OCI-LY7 (cell line): ENCODE measurements around the gene ZNF581.

Experiments used
- EZH2phosphoT487 ChIP-seq: fragments of 200-600 bp; sonication (generic); IDR thresholded peaks from 2 replicates; pipeline ENCODE4 v1.6.1; 2018; ENCODE audit warnings: low read depth, borderline replicate concordance, mild to moderate bottlenecking, mixed run types, antibody characterized with exemption, low read length, moderate library complexity, mixed read lengths
- TF ChIP-seq, protein P1 (sequence below): fragments of 200-600 bp; sonication (generic); conservative IDR thresholded peaks from 2 replicates; pipeline ENCODE4 v1.5.1; 2014; ENCODE audit warnings: mild to moderate bottlenecking, antibody characterized with exemption, low read length, moderate library complexity, mixed read lengths

DNA sequence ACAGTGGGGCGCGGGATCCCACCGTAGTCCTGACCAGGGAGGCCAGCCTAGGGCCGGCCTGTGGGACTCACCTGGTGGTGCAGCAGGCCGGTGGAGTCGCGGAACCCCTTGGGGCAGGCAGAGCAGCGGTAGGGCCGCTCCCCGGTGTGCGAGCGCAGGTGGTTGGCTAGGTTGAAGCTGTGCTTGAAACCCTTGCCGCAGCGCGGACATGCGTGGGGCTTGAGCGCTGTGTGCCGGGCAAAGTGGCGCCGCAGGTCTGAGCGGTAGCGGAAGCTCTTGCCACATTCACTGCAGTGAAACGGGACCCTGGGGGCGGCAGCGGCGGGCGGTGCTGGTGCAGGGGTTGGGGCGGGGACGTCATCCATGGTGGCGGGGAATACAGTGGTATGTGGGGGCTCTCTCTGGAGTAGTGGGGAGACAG lies 45.9 kb upstream of the ZNF581 start:
- TF ChIP-seq, protein P1, sequence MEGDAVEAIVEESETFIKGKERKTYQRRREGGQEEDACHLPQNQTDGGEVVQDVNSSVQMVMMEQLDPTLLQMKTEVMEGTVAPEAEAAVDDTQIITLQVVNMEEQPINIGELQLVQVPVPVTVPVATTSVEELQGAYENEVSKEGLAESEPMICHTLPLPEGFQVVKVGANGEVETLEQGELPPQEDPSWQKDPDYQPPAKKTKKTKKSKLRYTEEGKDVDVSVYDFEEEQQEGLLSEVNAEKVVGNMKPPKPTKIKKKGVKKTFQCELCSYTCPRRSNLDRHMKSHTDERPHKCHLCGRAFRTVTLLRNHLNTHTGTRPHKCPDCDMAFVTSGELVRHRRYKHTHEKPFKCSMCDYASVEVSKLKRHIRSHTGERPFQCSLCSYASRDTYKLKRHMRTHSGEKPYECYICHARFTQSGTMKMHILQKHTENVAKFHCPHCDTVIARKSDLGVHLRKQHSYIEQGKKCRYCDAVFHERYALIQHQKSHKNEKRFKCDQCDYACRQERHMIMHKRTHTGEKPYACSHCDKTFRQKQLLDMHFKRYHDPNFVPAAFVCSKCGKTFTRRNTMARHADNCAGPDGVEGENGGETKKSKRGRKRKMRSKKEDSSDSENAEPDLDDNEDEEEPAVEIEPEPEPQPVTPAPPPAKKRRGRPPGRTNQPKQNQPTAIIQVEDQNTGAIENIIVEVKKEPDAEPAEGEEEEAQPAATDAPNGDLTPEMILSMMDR, result no peak
- TF ChIP-seq EZH2phosphoT487, result no peak
